ENCODE data around the gene CDK18.

- TF ChIP-seq EP300 (IDR thresholded peaks at IDR 0.05; ENCODE audit: borderline replicate concordance) (no peak), NFIC (IDR thresholded peaks at IDR 0.05) (no peak), MAX (IDR thresholded peaks at IDR 0.05) (no peak), RAD21 (IDR thresholded peaks at IDR 0.05; ENCODE audit: low read depth) (no peak), TEAD4 (IDR thresholded peaks at IDR 0.05) (no peak), YY1 (IDR thresholded peaks at IDR 0.05; ENCODE audit: low read depth) (no peak), TCF12 (IDR thresholded peaks at IDR 0.05; ENCODE audit: low read depth) (no peak), ZBTB7A (IDR thresholded peaks at IDR 0.05; ENCODE audit: low read depth) (no peak), REST (IDR thresholded peaks at IDR 0.05; ENCODE audit: low read depth) (no peak), CEBPB (IDR thresholded peaks at IDR 0.05) (no peak), USF1 (IDR thresholded peaks at IDR 0.05) (no peak), CREB1 (IDR thresholded peaks at IDR 0.05; ENCODE audit: low read depth) (no peak), TAF1 (IDR thresholded peaks at IDR 0.05; ENCODE audit: low read depth) (no peak)
Measured at GRCh38 chr1:205565799-205566198, 61.3 kb downstream of the CDK18 start.
